IMR-90 (cell line): ENCODE results near the gene LSM7. TPM values are rescaled to one million over a fixed set of nuclear protein-coding genes. Genes with fewer than 3 reads are reported as not detected.

ENCODE experiments used
- ATAC-seq: fragments of 200-7000 bp; cut with Tn5 transposase; 2 replicates; pipeline ENCODE4 v1.9.1; 2020; ENCODE audit warnings: low read depth, mild to moderate bottlenecking, moderate library complexity
- BruUV-seq: library from RNA; stranded (reverse); fragments of 400-500 nt; replicated peaks from 2 replicates; lab custom pipeline; 2021; lab: Mats Ljungman, UMichigan
- CTCF ChIA-PET: fragments of 300-600 bp; formaldehyde crosslinking; extraction: SDS; loops from one replicate; lab custom pipeline; 2021; ENCODE audit warnings: antibody characterized with exemption; lab: Yijun Ruan, JAX
- POLR2A ChIA-PET: fragments of 300-600 bp; sonication (Branson Sonifier 250); formaldehyde crosslinking; loops from one replicate; lab custom pipeline; 2022; ENCODE audit warnings: antibody characterized with exemption; ENCODE audit not compliant: unreplicated experiment; lab: Charles Lee
- DNase-seq: peaks from one replicate; pipeline ENCODE4 v3.0.0; 2013
- H2AFZ ChIP-seq: replicated peaks from 2 replicates; pipeline ENCODE3; 2013; ENCODE audit warnings: low read length, mild to moderate bottlenecking; ENCODE audit not compliant: poor library complexity
- H2AK5ac ChIP-seq: 2 replicates; pipeline ENCODE4 v1.6.1; 2013; ENCODE audit warnings: low read depth, low read length, inconsistent platforms
- H2AK9ac ChIP-seq: replicated peaks from 2 replicates; pipeline ENCODE3; 2013; ENCODE audit warnings: mild to moderate bottlenecking, low read depth, low read length, moderate library complexity; ENCODE audit not compliant: poor library complexity
- H2BK120ac ChIP-seq: 2 replicates; pipeline ENCODE4 v1.6.1; 2013; ENCODE audit warnings: low read depth, low read length, inconsistent platforms
- H2BK15ac ChIP-seq: 3 replicates; pipeline ENCODE4 v1.6.1; 2013; ENCODE audit warnings: low read depth, low read length, inconsistent platforms
- H2BK20ac ChIP-seq: 2 replicates; pipeline ENCODE4 v1.6.1; 2013; ENCODE audit warnings: low read depth, mild to moderate bottlenecking, inconsistent platforms, low read length, moderate library complexity
- H2BK5ac ChIP-seq: 2 replicates; pipeline ENCODE4 v1.6.1; 2013; ENCODE audit warnings: mild to moderate bottlenecking, low read depth, low read length, inconsistent platforms; ENCODE audit not compliant: poor library complexity, severe bottlenecking
- H3K14ac ChIP-seq: replicated peaks from 2 replicates; pipeline ENCODE4 v1.6.1; 2013; ENCODE audit warnings: low read depth, low read length, inconsistent platforms
- H3K18ac ChIP-seq: 2 replicates; pipeline ENCODE4 v1.6.1; 2013; ENCODE audit warnings: low read depth, low read length, control low read depth
- H3K23ac ChIP-seq: 2 replicates; pipeline ENCODE4 v1.6.1; 2013; ENCODE audit warnings: low read depth, low read length, inconsistent platforms
- H3K27ac ChIP-seq: 2 replicates; pipeline ENCODE4 v1.5.1; 2013; ENCODE audit warnings: mild to moderate bottlenecking, control low read depth, low read length; ENCODE audit not compliant: insufficient read depth
- H3K27me3 ChIP-seq: 2 replicates; pipeline ENCODE4 v1.6.1; 2013; ENCODE audit warnings: low read length; ENCODE audit not compliant: control insufficient read depth, insufficient read depth
- H3K36me3 ChIP-seq: 2 replicates; pipeline ENCODE4 v1.6.1; 2013; ENCODE audit warnings: low read length, mixed read lengths; ENCODE audit not compliant: control insufficient read depth, insufficient read depth
- H3K4ac ChIP-seq: 2 replicates; pipeline ENCODE4 v1.6.1; 2013; ENCODE audit warnings: low read depth, low read length, inconsistent platforms
- H3K4me1 ChIP-seq: 2 replicates; pipeline ENCODE4 v1.6.1; 2013; ENCODE audit warnings: low read length, mixed read lengths; ENCODE audit not compliant: control insufficient read depth, insufficient read depth
- H3K4me2 ChIP-seq: 2 replicates; pipeline ENCODE4 v1.6.1; 2013; ENCODE audit warnings: low read depth, mild to moderate bottlenecking, control low read depth, low read length, moderate library complexity
- H3K4me3 ChIP-seq: 2 replicates; pipeline ENCODE4 v1.5.1; 2013; ENCODE audit warnings: low read depth, mild to moderate bottlenecking, control low read depth, low read length, moderate library complexity; ENCODE audit not compliant: insufficient read depth
- H3K56ac ChIP-seq: 2 replicates; pipeline ENCODE4 v1.6.1; 2013; ENCODE audit warnings: low read length, inconsistent platforms; ENCODE audit not compliant: insufficient read depth; ENCODE audit errors: extremely low read depth
- H3K79me1 ChIP-seq, 2 experiments: 2 replicates each; pipeline ENCODE4 v1.6.1; 2013; ENCODE audit warnings: low read length in 2 of 2, inconsistent platforms in 1 of 2, low read depth in 1 of 2
- H3K9ac ChIP-seq: 2 replicates; pipeline ENCODE4 v1.6.1; 2013; ENCODE audit warnings: low read depth, low read length, control low read depth
- H3K9me1 ChIP-seq: 2 replicates; pipeline ENCODE4 v1.6.1; 2013; ENCODE audit warnings: low read length, inconsistent platforms; ENCODE audit not compliant: insufficient read depth
- H3K9me3 ChIP-seq: 2 replicates; pipeline ENCODE4 v1.6.1; 2013; ENCODE audit warnings: low read length; ENCODE audit not compliant: control insufficient read depth, insufficient read depth
- H4K20me1 ChIP-seq: 2 replicates; pipeline ENCODE4 v1.6.1; 2013; ENCODE audit warnings: low read length, inconsistent platforms; ENCODE audit not compliant: insufficient read depth
- H4K5ac ChIP-seq: 2 replicates; pipeline ENCODE4 v1.6.1; 2013; ENCODE audit warnings: mild to moderate bottlenecking, low read depth, low read length, control low read depth
- H4K8ac ChIP-seq, 2 experiments: 2 replicates each; pipeline ENCODE4 v1.6.1; 2013; ENCODE audit warnings: low read depth in 2 of 2, low read length in 2 of 2, control low read depth in 1 of 2, inconsistent platforms in 1 of 2
- H4K91ac ChIP-seq: 2 replicates; pipeline ENCODE4 v1.6.1; 2013; ENCODE audit warnings: low read depth, low read length, inconsistent platforms; ENCODE audit not compliant: insufficient read depth
- BHLHE40 ChIP-seq: fragments of 150-350 bp; IDR thresholded peaks from 2 replicates; pipeline ENCODE4 v1.6.1; 2016; ENCODE audit warnings: mild to moderate bottlenecking, low read depth, low read length
- CEBPB ChIP-seq: IDR thresholded peaks from 2 replicates; pipeline ENCODE4 v1.6.1; 2012; ENCODE audit warnings: low read depth, low read length, improper control_type of control experiment
- CHD1 ChIP-seq: IDR thresholded peaks from 2 replicates; pipeline ENCODE4 v1.6.1; 2012; ENCODE audit warnings: low read depth, low read length, improper control_type of control experiment
- FOS ChIP-seq: fragments of 150-350 bp; IDR thresholded peaks from 2 replicates; pipeline ENCODE4 v1.6.1; 2016; ENCODE audit warnings: low read depth, low read length
- MAZ ChIP-seq: IDR thresholded peaks from 2 replicates; pipeline ENCODE4 v1.6.1; 2012; ENCODE audit warnings: low read depth, mild to moderate bottlenecking, low read length, improper control_type of control experiment, moderate library complexity, borderline replicate concordance
- NFE2L2 ChIP-seq: fragments of 150-350 bp; IDR thresholded peaks from 2 replicates; pipeline ENCODE4 v1.6.1; 2016; ENCODE audit warnings: low read depth, mild to moderate bottlenecking, low read length
- POLR2A ChIP-seq: IDR thresholded peaks from 2 replicates; pipeline ENCODE4 v1.6.1; 2012; ENCODE audit warnings: mild to moderate bottlenecking, low read depth, low read length
- RCOR1 ChIP-seq: IDR thresholded peaks from 2 replicates; pipeline ENCODE4 v1.6.1; 2012; ENCODE audit warnings: mild to moderate bottlenecking, low read length, improper control_type of control experiment; ENCODE audit not compliant: insufficient replicate concordance
- RFX5 ChIP-seq: IDR thresholded peaks from 2 replicates; pipeline ENCODE4 v1.8.0; 2012; ENCODE audit warnings: low read depth, mild to moderate bottlenecking, low read length, moderate library complexity
- SMC3 ChIP-seq: fragments of 150-350 bp; IDR thresholded peaks from 2 replicates; pipeline ENCODE4 v1.6.1; 2016; ENCODE audit warnings: low read depth, mild to moderate bottlenecking, antibody characterized with exemption, low read length, moderate library complexity
- WGBS, 2 experiments: methylation state at CpG; one replicate each; pipeline versions ENCODE4 v1.1.5 to v1.1.7; 2013; ENCODE audit warnings: missing lambda C conversion rate in 2 of 2; ENCODE audit not compliant: insufficient read length in 1 of 2; ENCODE audit errors: extremely low coverage in 2 of 2; 5-methylcytosine and 5-hydroxymethylcytosine counted together
- dilution Hi-C: fragments of 300-500 bp; cut with HindIII; formaldehyde crosslinking; loops from one replicate; pipeline ENCODE4 v1.14.3; 2018; ENCODE audit warnings: low sequenced_read_pairs; ENCODE audit not compliant: unreplicated experiment
- in situ Hi-C: fragments of 300-500 bp; cut with MboI; formaldehyde crosslinking; loops from 3 replicates; pipeline ENCODE4 v1.14.3; 2019; ENCODE audit warnings: low sequenced_read_pairs, inconsistent platforms, mixed read lengths
- intact Hi-C: fragments of 100-400 bp; cut with micrococcal nuclease; formaldehyde crosslinking; loops from 2 replicates; pipeline ENCODE4 v1.10.0; 2022
- polyA plus RNA-seq, 3 experiments: library from polyadenylated mRNA; depleted of rRNA; stranded (reverse); fragments of >200 nt; gene quantifications; 2 replicates each; pipeline ENCODE4 v1.2.3, GENCODE V29; 2012; ENCODE audit warnings: low replicate concordance in 1 of 3
- total RNA-seq: library from RNA; depleted of rRNA; stranded (reverse); fragments of >200 nt; gene quantifications from 2 replicates; pipeline ENCODE4 v1.2.3, GENCODE V29; 2012
- TF ChIP-seq, protein P1 (sequence below): fragments of 150-350 bp; IDR thresholded peaks from 2 replicates; pipeline ENCODE4 v1.6.1; 2016; ENCODE audit warnings: low read depth, mild to moderate bottlenecking, low read length, moderate library complexity, borderline replicate concordance

LSM7 gene
- total and polyA plus RNA-seq, 2 of the 4 experiments (the other 2 are of a cell fraction): 145 to 708 TPM

DNA sequence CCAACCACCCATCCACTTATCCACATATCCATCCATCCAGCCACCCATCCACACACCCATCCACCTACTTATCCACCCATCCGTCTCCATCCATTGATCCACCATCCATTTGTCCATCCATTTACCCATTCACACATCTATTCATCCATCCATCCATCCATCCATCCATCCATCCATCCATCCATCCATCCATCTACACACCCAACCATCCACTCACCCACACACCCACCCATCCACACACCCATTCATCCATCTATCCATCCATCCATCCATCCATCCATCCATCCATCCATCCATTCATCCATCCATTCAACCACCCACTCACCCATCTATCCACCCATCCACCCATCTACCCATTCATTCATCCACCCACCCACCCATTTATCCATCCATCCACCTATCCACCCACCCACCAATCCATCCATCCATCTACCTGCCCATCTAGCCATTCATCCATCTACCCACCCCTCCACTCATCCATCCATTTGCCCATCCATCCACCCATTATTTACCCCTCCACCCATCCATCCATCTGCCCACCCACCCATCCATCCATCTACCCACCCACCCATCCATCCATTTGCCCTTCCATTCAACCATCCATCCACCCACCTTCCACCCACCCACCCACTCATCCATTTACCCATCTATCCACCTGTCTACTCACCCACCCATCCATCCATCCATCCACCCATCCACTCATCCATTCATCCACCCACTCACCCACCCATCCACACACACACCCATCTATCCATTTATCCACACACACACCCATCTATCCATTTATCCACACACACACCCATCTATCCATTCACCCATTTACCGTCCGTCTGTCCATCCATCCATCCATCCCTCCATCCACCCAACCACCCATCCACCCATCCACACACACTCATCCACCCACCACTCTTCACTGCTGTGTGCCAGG is 29.2 kb upstream of the LSM7 start:
- ChIA-PET POLR2A (no interaction called here), CTCF (no interaction called here)
- 100% methylated on average over 1 to 2 of the region's 3 CpGs for WGBS, 2 experiments
- no peak overlapping the region for H2AK9ac ChIP-seq
- no peak overlapping the region for H3K4ac ChIP-seq
- H3K56ac ChIP-seq: no peak overlapping the region
- no peaks in the 10 kb centered on the region for H4K20me1 ChIP-seq
- no peak overlapping the region for H2BK20ac ChIP-seq
- in situ Hi-C loops (no loop called here), intact Hi-C loops (no loop called here), dilution Hi-C loops (no loop called here)
- no peak overlapping the region for H4K8ac ChIP-seq
- no peak overlapping the region for H4K91ac ChIP-seq
- no peak for ATAC-seq
- H3K9ac ChIP-seq: no peak overlapping the region
- H3K9me3 ChIP-seq: no peaks in the 10 kb centered on the region
- no peak for TF ChIP-seq CHD1
- no peak for TF ChIP-seq POLR2A
- no peak for TF ChIP-seq SMC3
- TF ChIP-seq, protein P1, sequence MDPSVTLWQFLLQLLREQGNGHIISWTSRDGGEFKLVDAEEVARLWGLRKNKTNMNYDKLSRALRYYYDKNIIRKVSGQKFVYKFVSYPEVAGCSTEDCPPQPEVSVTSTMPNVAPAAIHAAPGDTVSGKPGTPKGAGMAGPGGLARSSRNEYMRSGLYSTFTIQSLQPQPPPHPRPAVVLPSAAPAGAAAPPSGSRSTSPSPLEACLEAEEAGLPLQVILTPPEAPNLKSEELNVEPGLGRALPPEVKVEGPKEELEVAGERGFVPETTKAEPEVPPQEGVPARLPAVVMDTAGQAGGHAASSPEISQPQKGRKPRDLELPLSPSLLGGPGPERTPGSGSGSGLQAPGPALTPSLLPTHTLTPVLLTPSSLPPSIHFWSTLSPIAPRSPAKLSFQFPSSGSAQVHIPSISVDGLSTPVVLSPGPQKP: no peak
- TF ChIP-seq BHLHE40: no peak
- no peak for TF ChIP-seq RCOR1
- TF ChIP-seq FOS: no peak
- TF ChIP-seq NFE2L2: no peak
- TF ChIP-seq MAZ: no peak
- no peak for TF ChIP-seq CEBPB
- no peak for TF ChIP-seq RFX5
- H3K9me1 ChIP-seq: 0 out of 2 replicates have a peak, but pooled peaks cover 2% of the 10 kb centered on the region
- H4K5ac ChIP-seq: no peak overlapping the region
- H3K4me3 ChIP-seq: no peak overlapping the region
- DNase-seq: no peak
- no peak overlapping the region for H2AFZ ChIP-seq
- no peak overlapping the region for H3K27ac ChIP-seq
- no peak overlapping the region for H2BK15ac ChIP-seq
- no peak overlapping the region for H2BK120ac ChIP-seq
- H3K4me1 ChIP-seq: no peaks in the 10 kb centered on the region
- H2BK5ac ChIP-seq: peak overlapping the region; percentile 66
- no peak overlapping the region for H3K4me2 ChIP-seq
- no peak overlapping the region for H2AK5ac ChIP-seq
- peaks cover 13% of the 10 kb centered on the region; the same call in 1 of the 2 replicates for H3K36me3 ChIP-seq
- no peak overlapping the region for H3K14ac ChIP-seq
- no TSS peak for BruUV-seq
- no peaks in the 10 kb centered on the region for H3K79me1 ChIP-seq
- peaks cover 23% of the 10 kb centered on the region for H3K27me3 ChIP-seq
- H3K18ac ChIP-seq: no peak overlapping the region
- H3K23ac ChIP-seq: no peak overlapping the region
